DMS53 treated with DMSO at 0.1 percent for 48 hours (cell line): ENCODE data around the gene ALKBH5.
"Not testable (repeated sequence)": the region's sequence is repeated elsewhere in the genome, so short reads cannot be mapped to it uniquely, and the experiment has no call there.

ENCODE experiments used
- DNase-seq: peaks from one replicate; lab custom pipeline; 2025; ENCODE audit not compliant: unreplicated experiment; lab: John Stamatoyannopoulos, UW

The ALKBH5 gene

GRCh38 chr17:18216906-18217305 is 33.3 kb downstream of the ALKBH5 start:
- DNase-seq = not testable (repeated sequence)

- peak; percentile 25 for DNase-seq
Measured at GRCh38 chr17:18217412-18218015, 33.9 kb downstream of the ALKBH5 start.

- DNase-seq = no peak
Measured at GRCh38 chr17:18218756-18219415, 35.3 kb downstream of the ALKBH5 start.

- no peak for DNase-seq
Measured at GRCh38 chr17:18224053-18224386, 40.4 kb downstream of the ALKBH5 start.

DNA sequence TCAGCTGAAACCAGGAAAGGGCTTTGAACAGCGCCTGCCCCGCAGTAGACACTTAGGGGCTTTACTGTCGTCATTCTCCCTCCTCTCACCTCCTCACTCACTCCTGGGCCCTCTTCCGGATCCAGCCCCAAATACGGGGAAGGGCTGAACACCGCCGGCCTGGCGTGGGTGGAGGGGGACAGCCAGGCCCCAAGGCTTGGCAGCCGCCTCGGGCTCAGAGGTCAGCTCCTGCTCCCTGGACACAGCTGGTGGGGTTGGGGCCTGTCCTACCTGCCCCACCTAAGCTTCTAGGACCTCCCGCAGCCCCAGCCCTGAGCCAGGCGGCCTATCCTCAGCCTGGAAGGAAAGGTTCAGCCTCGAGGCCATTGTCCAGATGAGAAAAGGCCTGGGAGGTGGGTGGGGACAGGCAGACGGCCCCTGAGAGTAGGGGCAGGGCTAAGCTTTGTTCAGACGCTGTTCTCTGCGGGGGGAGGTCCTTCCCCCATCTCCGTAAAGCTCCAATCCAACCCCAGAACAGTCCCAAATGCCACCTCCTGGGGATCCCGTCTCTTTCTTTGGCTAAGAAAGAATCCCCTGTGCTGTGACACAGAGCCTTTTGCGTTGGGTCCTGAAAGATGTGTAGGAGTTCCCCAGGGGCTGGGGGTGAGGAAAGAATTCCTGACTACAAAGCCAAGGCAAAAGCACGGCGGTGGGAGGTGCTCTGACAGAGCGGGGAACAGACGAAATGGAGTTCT is 40.9 kb downstream of the ALKBH5 start:
- DNase-seq = no peak

DNA sequence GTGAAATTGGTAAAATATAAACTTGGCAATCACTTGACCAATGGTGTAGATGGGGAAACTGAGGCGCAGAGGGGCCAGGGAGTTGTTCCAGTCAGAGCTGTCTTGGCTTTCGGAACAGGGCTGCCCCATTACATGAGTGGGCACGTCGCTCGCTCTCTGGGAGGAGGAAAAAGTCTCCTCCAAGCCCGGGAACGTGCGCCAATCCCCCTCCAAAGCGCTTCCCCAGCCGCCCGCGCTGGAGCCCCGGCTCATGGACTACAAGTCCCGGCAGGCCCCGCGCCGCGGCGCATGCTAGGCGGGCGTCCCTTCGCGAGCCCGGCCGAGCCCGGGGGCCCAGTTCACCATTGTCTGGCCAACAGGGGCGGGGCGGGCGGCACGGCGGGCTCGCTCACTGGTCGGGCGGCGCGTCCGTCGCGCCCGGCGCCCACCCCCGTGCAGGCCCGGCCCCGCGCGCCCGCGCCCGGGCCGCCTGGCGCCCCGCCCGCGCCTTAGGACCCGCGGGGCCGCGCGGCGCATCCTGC is 41.6 kb downstream of the ALKBH5 start, which contains the start of gene LLGL1:
TSS of gene LLGL1 (plus strand) at position 515 of the 521 bp plus-strand sequence. CDS start 48 bp downstream, outside the sequence.
- peak; percentile 50 for DNase-seq

- peak; percentile 0 for DNase-seq
Measured at GRCh38 chr17:18225642-18226283, 42.1 kb downstream of the ALKBH5 start.

GRCh38 chr17:18226284-18226945 is 42.8 kb downstream of the ALKBH5 start:
- no peak for DNase-seq

DNA sequence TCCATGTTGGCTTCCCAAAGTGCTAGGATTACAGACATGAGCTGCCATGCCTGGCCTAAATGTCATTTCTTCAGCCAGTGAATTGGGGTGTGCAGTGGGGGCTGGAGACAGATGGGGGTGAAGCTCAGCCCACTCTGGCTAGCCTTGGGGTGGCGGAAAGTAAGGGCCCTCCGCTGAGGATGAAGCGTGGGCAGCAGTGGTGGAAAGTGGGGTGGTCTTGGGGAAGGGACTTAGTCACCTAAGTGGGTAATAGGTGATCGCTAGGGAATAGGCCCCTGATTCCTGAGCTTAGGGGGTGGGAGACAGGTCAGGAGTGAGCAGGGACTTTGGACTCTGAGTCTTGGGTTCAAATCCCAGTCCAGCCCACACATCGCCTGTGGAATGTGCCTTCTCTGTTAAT is 44.0 kb downstream of the ALKBH5 start:
- no peak for DNase-seq

DNA sequence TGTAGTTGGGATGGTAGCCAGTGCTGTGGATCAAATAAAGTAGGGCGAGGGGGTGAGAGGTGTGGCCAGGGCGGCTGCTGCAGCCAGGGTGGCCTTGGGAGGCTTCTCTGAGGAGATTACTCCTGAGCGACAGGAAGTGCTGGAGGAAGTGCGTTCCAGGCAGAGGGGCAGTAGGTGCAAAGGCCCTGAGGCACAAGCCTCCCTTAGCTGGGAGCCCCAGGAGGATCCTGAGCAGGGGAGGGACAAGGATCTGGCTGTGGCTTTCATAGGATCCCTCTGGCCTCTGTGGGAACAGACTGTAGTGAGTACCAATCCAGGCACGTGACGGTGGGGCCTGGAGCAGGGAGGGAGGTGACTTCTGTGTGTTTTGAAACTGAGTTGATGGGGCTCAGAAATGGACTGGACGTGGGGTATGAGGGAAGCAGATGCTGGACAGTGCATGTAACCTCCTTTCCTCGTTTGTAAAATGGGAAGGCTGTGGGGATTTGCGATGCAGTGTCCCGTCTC is 44.6 kb downstream of the ALKBH5 start:
- no peak for DNase-seq

DNA sequence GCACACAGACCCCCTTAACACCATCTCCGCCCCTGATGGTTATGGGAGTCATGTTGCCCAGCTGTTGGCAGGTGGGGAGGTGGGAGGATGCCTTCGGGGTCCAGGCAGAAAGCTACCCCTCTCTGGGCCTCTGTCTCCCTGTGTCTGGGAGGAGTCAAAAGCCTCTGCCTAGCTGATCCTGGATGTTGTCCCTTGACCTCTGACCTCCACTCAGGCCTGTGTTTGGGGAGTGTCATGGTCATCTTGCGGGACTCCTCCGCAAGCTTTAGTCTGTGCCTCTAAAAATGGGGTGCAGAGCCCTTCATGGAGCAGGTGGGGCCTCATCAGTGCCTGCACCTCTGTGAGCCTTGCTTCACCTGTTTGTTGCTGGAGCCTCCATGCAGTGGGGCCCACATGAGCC is 45.6 kb downstream of the ALKBH5 start:
- DNase-seq = no peak

DNA sequence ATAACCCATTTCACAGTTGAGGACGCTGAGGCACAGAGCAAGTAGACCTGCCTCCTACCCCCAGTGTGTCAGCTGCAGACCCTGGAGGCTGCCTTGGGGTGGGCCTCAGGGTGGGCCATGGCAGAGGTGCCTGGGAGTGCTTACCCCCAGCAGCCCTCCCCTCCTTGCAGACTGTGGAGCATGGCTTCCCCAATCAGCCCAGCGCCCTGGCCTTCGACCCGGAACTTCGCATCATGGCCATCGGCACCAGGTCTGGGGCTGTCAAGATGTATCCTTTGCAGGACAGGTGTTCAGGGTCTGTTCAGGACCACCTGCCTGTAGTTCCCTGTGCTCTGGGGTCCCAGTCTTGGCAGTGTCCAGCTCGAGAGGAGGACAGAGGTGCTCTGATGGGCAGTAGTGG is 46.1 kb downstream of the ALKBH5 start:
- no peak for DNase-seq

DNA sequence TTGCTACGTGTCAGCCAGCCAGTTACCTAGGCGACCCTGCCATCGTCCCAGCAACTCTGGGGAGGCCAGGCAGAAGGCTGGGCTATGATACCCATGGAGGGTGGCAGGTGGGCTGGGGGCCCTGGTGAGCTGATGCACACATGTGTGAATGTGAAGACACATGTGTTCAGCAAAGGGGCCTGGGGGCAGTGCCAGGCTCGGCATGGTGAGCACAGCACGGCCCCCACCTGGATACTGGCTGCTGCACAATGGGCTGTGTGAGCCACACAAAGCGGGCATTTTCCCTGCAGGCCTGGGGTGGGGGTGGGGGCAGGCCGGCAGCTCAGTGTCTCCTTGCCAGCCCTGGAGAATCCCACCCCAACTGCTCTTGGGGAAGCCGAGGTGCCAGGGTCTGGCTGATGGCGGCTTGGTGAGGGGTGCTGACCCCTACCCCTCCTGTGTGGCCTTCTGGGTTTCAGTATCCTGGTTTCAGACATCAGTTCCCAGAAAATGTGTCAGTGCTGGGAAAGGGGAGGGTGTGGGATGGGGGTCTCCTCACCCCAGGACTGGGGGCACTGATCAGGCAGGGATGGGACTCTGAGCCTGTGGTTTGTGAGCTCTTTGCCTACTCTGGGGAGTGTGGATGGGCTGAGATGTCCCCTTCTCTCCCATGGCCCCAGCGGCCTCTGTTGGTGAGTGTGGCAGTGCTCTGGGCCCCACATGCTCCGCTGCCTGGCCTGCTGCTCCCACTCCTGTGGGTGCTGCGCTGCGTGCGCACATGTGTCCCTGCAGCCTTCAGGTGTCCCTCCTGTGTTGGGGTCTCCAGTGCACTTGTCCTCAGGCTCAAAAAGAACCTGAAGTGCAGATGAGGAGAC is 46.9 kb downstream of the ALKBH5 start:
- DNase-seq = no peak

GRCh38 chr17:18231164-18231563 is 47.5 kb downstream of the ALKBH5 start:
- no peak for DNase-seq

GRCh38 chr17:18233803-18234518 is 50.3 kb downstream of the ALKBH5 start:
- DNase-seq = no peak

DNA sequence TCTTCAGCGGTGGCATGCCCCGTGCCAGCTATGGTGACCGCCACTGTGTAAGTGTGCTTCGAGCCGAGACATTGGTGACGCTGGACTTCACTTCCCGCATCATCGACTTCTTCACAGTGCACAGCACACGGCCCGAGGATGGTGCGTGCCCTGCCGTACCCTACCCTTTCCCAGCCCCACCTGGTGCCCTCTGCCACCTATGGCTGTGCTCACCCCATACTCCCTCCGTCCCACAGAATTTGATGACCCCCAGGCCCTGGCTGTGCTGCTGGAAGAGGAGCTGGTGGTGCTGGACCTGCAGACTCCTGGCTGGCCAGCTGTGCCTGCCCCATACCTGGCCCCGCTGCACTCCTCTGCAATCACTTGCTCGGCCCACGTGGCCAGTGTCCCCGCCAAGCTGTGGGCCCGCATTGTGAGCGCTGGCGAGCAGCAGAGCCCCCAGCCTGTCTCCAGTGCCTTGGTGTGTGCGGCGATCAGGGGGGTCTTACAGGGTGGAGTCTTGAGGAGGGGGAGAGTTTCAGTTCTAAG is 51.3 kb downstream of the ALKBH5 start:
- no peak for DNase-seq

GRCh38 chr17:18235743-18236256 is 52.2 kb downstream of the ALKBH5 start:
- no peak for DNase-seq

- no peak for DNase-seq
Measured at GRCh38 chr17:18236494-18236893, 52.9 kb downstream of the ALKBH5 start.

DNA sequence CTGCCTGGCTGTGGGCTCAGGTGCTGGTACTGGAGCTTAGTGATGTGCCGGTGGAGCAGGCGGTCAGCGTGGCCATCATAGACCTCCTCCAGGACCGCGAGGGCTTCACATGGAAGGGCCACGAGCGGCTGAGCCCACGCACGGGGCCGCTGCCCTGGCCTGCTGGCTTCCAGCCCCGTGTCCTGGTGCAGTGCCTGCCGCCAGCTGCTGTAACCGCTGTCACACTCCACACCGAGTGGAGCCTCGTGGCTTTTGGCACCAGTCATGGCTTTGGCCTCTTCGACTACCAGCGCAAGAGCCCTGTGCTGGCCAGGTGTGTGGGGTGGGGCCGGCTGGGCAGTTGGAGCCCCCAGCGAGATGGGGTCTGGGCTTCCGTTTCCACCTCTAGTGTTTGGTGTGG is 53.8 kb downstream of the ALKBH5 start:
- no peak for DNase-seq
